OCI-LY3 (cell line): ENCODE measurements around the gene SUCLG2.

Source experiments
- CTCF ChIP-seq: fragments of 200-600, 300-600 bp; sonication (generic); IDR thresholded peaks from 2 replicates; pipeline ENCODE4 v1.5.1; 2014; ENCODE audit warnings: antibody characterized with exemption, low read length, low read depth
- EZH2phosphoT487 ChIP-seq: fragments of 200-600 bp; shearing (Covaris generic); IDR thresholded peaks from 2 replicates; pipeline ENCODE4 v1.6.1; 2018; ENCODE audit warnings: antibody characterized with exemption, mixed run types, low read depth

- no peak for TF ChIP-seq CTCF
- no peak for TF ChIP-seq EZH2phosphoT487
Observed at GRCh38 chr3:67516496-67516895, 137.9 kb downstream of the SUCLG2 start.
